GM21526 (cell line): Measurements from ENCODE around the gene WDR70.
A peak's percentile ranks its signal among the peaks of the same experiment; 100 is the strongest.

Source experiments
- ATAC-seq: cut with Tn5 transposase; IDR thresholded peaks from one replicate; pipeline ENCODE4 v1.9.1; 2021; ENCODE audit warnings: moderate library complexity; ENCODE audit not compliant: unreplicated experiment, low FRiP score

WDR70 gene

DNA sequence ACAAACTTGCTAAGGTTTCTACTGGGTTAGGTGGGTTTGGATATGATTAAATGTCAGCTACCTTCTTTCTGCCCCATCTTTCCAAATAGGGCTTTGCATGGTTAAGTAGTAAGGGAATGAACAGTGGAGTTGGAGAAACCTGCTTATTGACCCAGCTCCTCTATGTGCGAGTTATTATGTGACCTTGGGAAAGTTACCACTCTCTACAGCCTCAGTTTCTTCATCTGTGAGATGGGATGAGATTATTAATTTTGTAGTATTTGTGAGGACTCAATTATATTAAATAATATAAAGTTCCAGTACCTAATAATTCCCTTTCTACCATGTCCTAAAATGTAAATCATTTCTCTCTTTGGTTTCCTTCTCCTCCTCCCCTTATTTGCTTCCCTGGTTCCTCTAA is 337.3 kb downstream of the WDR70 start:
- no peak for ATAC-seq

DNA sequence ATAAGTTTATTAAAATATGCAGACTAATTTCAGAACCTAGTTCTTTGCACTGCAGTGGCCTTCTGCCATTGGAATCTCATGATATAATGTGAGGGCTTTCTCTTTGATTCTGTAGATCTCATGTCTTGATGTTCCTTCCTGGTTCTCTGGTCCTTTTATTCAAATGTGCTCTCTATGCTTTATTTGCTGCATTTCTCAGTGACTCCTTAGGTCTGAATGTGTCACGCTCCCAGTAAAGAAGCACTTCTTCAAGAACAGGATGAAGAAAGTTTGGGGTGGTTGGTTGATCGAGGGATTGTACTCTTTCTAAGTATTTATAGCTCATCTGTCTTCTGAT is 338.1 kb downstream of the WDR70 start:
- ATAC-seq = no peak

DNA sequence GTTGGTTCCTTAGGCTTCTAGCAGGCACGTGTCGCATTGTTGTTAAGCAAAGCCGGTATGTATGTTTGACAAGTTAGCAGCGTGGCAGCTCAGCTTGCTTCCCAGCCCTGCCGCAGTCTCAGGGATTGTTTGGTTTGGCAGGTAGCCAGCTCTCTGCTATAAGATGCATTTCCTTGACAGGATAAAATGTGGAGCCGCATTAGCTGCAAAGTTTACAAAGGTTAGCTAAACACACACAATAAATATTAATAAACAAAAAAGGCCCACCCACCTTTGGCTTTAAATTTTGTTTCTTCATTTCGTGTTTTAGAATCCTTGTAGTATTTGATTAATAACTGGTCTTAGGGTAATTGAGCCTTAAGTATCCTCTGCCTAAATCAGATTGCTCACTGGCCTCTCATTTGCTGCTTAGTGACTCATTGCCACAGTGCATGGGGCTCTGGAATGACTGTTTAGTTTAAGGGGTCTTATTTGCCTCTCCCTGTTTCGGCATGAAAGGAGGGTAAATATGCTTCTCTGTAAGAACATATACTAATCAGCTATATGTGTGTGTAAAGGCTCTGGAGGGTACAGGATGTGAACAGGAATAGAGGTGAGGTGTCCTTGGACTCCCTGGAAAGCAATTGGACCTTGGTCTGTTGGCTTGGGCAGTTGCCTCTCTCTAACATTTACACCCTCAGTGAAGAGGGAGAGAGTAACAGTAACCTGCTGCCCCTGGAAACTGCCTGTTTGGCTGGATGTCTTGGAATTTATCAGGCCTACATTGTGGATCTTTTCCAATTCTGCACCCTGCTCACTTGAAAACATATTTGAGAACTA is 338.7 kb downstream of the WDR70 start:
- no peak for ATAC-seq

DNA sequence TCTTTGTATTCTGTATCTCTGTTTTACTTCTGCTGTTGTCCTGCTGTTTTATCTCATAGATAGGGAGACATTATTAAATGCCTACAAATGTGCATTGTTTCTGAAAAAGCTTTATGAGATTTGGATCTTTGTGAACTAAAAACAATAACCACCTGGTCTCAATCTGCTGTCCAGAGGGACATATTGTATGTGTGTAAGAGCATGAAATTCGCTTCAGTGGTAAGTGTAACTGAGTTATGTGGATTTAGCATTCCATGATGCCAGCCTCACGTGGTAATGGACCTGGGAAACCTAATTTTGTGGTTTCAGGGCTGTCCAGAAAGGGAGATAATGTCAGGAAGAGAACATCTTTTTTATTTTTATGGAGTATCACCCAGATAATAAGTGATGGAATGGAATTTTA is 341.4 kb downstream of the WDR70 start:
- no peak for ATAC-seq

DNA sequence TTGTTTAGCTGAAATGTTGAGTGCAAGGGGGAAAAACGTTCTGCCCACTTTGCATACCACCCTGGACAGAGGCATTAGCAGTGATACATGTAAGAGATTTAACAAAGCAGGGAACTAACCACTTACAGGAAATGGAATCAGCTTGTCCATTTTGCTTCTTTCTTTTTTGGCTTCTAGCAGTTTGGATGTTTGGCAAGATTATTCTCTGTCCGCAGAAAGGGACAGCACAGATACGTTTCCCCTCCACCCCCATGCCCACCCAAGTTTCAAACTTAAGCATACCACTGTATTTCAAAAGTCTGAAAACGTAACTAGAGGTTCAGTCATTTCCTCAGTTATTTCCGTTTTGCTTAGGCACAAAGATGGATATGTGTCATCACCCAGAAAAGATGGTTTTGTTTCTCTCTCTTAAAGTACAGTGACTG is 342.3 kb downstream of the WDR70 start:
- ATAC-seq = peak; percentile 78

DNA sequence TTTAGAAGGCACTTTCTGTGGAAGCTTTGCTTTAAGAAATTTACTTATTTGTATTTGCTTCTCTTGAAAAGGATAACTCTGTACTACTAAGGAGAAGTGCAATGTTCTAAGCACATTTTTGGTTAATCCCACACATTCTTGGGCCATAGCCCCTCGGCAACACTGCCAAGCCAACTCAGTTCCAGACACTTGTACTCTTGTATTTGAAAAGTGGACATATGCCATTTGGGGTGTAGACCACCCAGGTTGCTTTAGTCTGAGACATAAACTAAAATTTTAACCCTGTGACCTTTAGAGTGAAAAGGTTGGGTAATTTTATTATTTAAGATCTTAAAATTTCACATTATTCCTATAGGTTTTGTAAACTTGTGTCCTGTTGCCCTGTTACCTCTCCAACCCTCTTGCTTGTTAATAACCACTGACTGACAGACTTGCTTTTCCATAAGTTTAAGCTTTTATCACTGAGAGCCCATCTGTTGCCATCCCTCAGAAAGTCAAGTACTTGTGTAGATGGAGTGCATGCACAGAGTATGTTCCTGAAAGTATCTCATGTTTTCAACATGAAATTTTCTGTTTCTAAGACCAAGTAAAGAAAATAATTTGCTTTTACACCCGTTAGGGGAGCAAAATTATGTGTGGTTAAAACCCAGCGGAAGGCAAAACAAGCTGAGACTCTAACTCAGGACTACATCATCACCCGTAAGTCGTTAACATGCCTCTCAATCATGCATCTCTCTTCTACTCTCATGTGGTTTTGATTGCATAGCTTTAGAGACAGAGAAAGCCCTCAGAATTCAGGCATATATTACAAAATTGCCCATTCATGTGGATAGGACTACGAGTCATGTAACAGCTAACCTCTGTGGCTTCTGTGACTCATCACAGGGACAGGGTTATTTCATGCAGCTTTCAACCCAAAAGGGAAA is 343.4 kb downstream of the WDR70 start:
- peak; percentile 68 for ATAC-seq

DNA sequence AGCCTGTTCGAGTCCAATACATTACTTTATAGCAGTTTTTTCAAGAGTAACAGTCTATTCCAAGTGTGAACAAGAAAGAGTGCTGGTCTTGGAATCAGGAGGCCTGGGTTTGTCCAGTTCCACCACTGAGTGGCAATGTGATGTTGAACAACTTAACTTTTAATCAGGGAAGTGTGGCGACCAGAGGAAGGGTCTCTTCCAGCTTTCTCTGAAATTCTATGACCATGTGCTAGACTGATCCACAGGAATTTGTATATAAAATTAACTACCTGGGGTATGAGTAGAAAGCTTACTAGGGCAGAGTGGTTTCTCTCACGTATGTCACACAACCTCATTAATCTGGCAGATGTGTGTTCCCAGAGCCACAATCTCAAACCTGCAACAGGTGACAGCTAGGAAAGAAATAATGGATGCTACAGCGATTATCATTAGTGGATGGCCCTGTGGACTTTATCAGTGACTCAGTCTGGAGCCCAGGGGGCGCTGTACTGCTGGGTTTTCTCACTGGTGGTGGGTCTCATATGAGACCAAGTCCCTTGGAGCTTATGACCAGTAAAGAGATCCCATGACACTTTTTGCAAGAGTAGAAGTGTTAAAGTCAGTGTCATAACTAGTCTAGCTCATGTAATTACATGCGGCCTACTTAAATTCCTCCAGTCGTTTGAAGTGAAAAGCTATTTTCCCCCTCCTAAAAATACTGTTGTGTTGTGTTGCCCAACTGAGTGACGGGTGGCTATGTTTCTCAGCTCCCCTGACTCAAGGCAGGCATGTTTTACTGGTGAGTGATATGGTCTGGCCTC is 344.2 kb downstream of the WDR70 start:
- ATAC-seq = no peak

DNA sequence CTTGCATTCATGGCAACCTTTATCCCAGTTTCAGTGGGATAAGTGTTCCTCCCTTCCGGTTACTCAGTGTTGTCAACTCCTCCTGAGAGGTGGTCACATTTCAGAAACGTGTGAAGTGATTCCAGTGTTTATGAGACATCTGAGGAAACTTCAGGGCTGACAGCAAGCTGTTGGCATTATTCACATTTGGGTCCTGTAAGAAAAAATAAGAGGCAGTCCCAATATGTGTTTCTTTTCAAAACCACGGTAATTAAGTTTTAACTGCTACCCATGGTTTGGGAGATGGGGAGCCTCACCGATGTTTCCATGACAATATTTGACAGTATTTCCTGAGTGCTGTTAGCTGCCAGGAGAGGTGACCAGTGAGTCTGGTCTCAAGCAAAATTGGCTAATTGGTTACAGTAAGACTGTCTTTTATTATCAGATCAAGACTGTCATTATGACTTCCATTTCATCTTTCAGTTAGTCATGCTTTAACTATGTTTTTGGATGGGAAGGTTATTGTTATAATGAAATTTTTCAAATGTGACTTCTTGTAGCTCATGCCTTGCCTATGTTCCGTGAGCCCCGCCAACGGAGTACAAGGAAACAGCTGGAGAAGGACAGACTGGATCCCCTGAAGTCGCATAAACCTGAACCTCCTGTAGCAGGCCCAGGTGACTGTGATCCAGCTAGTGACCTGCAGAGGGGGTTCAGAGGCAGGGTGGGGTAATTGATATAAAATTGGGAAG is 345.4 kb downstream of the WDR70 start:
- no peak for ATAC-seq

DNA sequence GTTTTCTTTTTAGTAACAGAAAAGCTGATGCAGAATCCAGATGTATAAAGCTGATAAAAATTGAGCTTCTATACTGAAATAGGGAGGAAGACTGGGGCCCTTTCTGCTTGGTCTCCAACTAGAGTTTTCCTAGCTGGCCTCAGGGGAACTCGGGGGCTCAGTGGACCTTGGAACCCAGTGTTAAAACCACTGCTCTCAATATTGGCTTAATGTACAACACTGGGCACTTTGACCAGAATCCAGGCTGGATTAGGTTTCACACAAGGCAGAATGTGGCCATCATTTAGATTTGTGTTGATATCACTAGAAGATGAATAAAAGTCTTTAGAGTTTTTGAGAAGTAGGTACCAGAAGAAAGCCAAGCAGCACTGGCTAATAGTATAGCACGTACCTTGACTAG is 346.1 kb downstream of the WDR70 start:
- no peak for ATAC-seq

DNA sequence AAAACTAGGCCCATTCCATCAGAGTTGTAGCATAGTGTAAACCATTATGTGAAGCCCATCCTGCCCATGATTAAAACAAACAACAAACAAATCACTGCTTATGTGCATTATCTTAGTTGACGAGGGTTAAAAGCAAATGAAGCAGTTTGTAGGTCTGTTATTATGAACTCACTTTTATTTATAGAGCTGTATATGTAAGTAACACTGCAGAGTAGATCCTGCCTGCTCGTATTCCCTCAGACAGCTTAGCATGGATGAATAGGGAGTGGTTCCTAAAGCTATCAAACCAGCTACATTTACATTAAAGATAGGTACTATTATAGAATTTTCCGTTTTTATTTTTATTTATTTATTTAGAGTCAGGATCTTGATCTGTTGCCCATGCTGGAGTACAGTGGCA is 348.1 kb downstream of the WDR70 start:
- no peak for ATAC-seq

DNA sequence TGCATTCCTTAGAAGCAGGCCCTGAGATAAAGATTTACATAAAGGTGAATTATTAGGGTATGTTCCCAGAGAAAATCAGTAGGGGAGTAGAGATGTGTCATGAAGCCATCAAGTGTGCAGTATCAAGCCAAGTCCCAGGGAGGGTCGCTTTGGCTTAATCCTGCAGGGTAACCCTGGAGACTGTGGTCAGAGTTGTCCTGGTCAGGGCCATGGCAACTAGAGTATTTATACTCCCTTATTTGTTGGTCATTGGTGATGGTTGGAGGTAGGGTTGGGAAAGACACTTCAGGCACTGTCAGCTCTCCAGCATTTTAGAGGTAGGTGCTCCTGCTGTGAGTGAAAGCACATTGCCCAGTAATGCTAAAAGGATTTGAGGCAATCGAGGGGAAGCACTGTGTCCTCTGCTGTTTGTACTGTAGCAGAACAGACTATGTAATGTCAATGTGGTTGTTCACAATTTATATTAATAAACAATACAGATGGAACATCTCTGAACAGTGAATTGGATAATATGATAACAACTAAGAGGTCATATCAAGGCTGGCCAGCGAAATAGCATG is 351.9 kb downstream of the WDR70 start:
- ATAC-seq = no peak

DNA sequence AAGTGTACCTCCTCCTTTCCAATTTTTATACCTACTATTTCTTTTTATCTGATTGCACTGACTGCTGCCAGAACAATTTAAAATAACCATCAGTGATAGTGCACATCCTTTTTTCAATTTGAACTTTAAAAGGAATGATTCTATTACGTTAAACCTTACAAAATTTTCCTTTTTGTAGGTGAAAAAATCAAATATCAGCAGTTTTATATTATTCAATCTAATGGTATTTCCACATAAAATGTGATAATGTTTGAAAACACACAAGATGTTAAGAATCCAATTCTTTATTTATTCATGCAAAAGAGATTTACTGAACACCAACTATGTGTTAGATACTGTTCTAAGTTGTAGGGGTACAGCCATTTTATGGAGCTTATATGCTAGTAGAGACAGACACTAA is 355.0 kb downstream of the WDR70 start:
- ATAC-seq = no peak

DNA sequence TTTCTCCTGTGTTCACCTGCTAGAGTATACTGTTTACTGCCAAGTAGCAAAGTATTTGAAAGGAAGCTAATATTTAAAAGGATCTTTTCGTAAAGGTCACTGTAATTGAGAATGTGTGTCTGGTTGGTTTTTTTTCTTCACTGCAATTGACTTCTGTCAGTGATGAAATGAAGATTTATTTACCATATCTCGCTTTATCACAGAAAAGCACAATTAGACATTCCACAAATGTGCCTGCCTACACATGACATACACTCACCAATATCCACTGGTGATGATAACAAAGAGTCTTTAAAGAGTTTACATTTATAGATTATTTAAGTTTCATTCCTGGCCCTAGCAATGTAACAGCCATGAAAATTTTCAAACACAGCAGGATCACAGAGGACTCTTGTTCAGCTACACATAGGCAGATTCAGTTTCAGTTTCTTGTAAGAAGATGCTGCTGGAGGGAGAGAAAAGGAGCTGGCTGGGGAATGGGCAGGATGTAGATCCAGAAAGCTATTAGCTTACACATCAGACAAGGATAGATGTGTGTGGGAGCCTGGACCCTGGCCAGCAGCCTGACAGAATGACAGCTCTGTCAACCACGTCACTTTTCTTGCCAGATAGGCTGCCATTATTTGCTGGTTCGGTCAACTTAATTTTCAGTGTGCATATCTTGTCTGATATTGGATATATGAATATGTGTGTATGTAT is 356.7 kb downstream of the WDR70 start:
- no peak for ATAC-seq

DNA sequence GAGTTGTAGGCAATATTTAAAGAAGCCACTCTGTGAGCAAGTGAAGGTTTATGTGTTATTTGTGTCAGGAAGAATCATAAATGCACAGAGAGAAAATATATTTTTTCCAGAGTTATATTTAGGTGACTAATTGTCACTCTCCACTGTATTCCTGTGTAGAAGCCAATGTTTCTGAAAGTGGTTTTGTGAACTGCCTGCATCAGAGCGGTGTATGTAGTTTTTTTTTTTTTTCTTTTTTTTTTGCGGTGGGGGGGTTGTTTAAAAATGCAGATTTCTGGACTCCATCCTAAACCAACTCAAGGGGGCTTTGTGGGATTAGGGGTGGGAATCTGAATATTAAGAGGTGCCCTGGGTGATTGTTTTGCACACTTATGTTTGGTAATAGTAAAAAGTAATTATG is 357.3 kb downstream of the WDR70 start:
- ATAC-seq = no peak

DNA sequence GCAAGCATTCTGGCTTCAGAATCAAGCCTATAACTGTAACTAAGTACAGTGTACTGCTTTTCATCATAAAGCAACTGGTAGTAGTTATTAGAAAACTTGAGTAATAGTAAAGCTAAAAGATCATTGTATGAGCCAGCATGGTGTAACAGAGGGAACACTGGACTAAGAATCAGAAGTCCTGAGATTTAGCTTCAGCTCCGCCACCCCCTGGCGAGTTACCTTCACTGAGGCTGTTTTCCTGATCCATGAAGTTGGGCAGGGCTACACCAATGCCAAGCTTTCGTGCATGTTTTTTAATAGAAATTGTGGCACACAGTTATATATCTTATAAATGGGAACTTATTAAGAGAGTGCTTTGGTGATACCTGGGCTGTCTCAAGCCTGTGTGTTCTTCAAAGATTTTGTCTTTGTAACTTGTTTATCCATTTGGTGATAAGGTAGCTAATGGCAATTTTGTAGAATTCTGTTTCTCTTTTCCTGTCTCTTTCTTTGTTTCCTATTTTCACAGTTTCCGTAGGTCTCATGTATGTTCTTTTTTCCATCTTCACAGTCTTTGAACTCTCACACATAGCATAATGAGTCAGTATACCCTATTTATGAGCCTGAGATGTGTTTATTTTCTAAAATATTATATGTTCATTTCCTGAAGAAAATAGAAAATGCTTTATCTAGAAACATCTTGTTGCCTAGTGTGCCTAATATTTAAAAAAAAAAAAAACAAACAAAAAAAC is 358.4 kb downstream of the WDR70 start:
- no peak for ATAC-seq

DNA sequence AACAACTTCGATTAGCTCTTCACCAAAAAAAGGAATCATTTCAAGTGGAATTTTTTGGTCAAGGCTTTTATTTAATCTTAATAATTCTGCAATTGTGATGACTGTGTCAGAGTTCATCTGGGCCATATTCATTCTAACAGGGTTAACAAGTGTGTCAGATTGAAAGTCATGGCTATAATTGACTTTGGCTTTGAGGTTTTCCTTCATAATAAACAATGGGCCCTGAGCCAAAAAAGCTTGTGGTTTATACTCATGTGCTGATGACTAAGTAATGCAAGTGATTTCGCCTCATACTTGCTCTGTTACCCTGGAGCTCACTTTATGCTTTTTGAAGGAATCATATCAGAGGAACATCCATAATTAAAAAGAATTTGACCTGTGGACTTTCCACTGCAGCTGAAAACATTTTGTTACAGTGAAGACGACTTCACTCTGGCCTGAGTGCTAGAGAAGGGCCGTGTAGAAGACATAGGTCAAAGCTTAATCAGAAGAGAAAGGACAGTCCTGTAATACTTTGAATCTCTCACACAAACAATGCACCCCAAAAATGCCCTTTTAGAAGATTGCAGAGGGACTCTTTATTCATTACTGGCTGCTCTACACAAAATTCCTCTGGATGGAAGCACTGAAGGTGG is 359.1 kb downstream of the WDR70 start:
- peak; percentile 73 for ATAC-seq

DNA sequence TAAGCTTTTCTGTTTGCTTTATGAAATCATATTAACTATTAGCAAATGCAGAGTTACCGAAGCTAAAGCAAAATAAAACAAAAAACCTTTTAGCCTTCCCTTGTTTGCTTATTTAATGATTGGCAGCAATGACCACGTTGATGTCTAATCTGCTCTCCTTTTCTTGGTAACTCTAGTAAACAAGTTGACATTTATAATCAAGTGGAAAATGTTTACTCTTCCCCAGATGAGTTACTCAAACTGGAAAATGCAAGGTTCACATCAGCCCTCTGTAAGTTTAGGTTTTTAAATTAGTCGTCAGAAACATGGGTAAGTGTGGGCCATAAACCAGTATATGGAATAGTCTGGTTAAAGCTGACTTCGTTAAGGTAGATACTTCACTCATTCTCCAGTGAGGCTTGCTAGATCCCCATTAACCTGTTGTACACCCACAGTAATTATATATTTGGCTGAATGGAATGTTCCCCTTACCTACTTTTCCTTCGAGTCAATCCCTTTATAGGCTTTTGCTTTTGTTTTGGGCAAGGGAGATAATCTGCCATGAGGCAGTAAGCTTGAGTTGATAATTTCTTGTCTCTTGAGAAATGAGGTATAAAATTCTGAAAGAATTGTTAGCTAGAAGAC is 359.9 kb downstream of the WDR70 start:
- no peak for ATAC-seq

DNA sequence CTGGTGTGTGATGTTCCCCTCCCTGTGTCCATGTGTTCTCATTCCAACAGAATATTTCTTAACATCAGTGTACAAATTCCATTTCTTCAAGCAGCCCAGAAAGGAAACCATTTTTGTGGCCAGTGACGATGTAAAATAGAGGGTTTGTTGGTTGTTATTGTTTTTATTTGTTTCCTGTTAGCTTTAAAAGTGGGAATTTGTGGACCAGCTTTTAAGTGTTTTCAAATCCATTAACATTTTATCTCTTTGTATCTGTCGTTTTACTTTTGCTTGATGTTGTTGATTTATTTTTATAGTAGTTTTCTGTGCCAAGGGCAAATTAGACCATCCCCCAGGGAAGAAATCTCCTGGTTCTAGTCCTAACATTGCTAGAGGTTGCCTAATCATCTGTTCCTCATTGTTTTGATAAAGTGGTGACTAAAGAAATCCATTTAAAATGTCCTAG is 360.7 kb downstream of the WDR70 start:
- no peak for ATAC-seq
